Spleen (tissue), 11 donors: ENCODE results near the gene CCDC154. TPM values are rescaled to one million over a fixed set of nuclear protein-coding genes. Genes with fewer than 3 reads are reported as not detected.
A peak's percentile ranks its signal among the peaks of the same experiment; 100 is the strongest.

Source experiments
- DNase-seq: peaks from one replicate; pipeline ENCODE4 v3.0.0-alpha.2; 2020
- H3K27ac ChIP-seq, 8 donors: fragments of 200-600 bp; sonication (generic) in 7 of 8; 1 replicate in 4 of 8; 2 replicates in 4 of 8; pipeline versions ENCODE4 v1.5.0 to v1.8.0; 2016 to 2021; ENCODE audit warnings: inconsistent platforms in 4 of 8, mild to moderate bottlenecking in 4 of 8, moderate library complexity in 1 of 8
- H3K27me3 ChIP-seq, 7 donors: fragments of 200-600 bp; sonication (generic) in 6 of 7; replicated peaks in 1 of 7; 1 replicate in 4 of 7; 2 replicates in 3 of 7; pipeline versions ENCODE4 v1.5.0 to v1.8.0; 2016 to 2021; ENCODE audit warnings: inconsistent platforms in 3 of 7, mild to moderate bottlenecking in 1 of 7
- H3K36me3 ChIP-seq, 6 donors: fragments of 200-600 bp; sonication (generic) in 5 of 6; 1 replicate in 4 of 6; 2 replicates in 2 of 6; pipeline versions ENCODE4 v1.5.0 to v1.8.0; 2016 to 2021; ENCODE audit warnings: inconsistent platforms in 2 of 6
- H3K4me1 ChIP-seq, 6 donors: fragments of 200-600 bp; sonication (generic) in 5 of 6; 1 replicate in 3 of 6; 2 replicates in 3 of 6; pipeline versions ENCODE4 v1.5.0 to v1.8.0; 2016 to 2021; ENCODE audit warnings: inconsistent platforms in 3 of 6
- H3K4me3 ChIP-seq, 8 donors: fragments of 200-600 bp; sonication (generic) in 7 of 8; 1 replicate in 4 of 8; 2 replicates in 4 of 8; pipeline versions ENCODE4 v1.5.0 to v1.8.0; 2016 to 2021; ENCODE audit warnings: inconsistent platforms in 4 of 8, mild to moderate bottlenecking in 4 of 8, moderate library complexity in 2 of 8
- H3K9me3 ChIP-seq, 8 donors: fragments of 200-600 bp; sonication (generic) in 7 of 8; 1 replicate in 4 of 8; 2 replicates in 4 of 8; pipeline versions ENCODE4 v1.5.0 to v1.8.0; 2016 to 2021; ENCODE audit warnings: inconsistent platforms in 4 of 8
- POLR2A ChIP-seq, 3 donors: fragments of 450-650 bp; IDR thresholded peaks; one replicate each; pipeline ENCODE4 v1.5.1; 2017; ENCODE audit warnings: antibody characterized with exemption in 3 of 3, mild to moderate bottlenecking in 1 of 3
- POLR2AphosphoS5 ChIP-seq, 3 donors: sonication (generic); formaldehyde crosslinking; IDR thresholded peaks; one replicate each; pipeline ENCODE4 v1.5.1; 2017; ENCODE audit warnings: antibody characterized with exemption in 3 of 3
- WGBS, 5 donors: extraction: QIAGEN DNeasy Blood & Tissue Kit in 3 of 5; methylation state at CpG; one replicate each; pipeline versions ENCODE4 v1.1.5 to v1.1.7; 2013 to 2018; 5-methylcytosine and 5-hydroxymethylcytosine counted together
- intact Hi-C: fragments of 100-400 bp; cut with DNase I; formaldehyde crosslinking; loops from one replicate; pipeline ENCODE4 v1.15.0; 2023; ENCODE audit warnings: low total_unique reads
- polyA plus RNA-seq, 3 donors: library from polyadenylated mRNA; stranded (reverse); fragments of 200-250 nt; gene quantifications; one replicate each; pipeline ENCODE4 v1.2.1, GENCODE V29; 2013
- total RNA-seq, 7 donors: library from RNA; depleted of rRNA in 3 of 7; stranded (reverse); fragments of >200 nt in 3 of 7; fragmentation: NEBNext Ultra II Directional in 4 of 7; extraction: Animal tissue kit (Norgen Biotek cat#: 25700) in 4 of 7; gene quantifications; one replicate each; pipeline versions ENCODE4 v1.1.0 to v1.2.1, GENCODE V29; 2016 to 2021
- TF ChIP-seq, protein P1 (sequence below), 11 experiments: fragments of 200-600 bp in 7 of 11; fragments of 450-650 bp in 4 of 11; sonication (generic) in 4 of 11; IDR thresholded peaks in 8 of 11; conservative IDR thresholded peaks in 3 of 11; 1 replicate in 7 of 11; 2 replicates in 4 of 11; pipeline versions ENCODE4 v1.4.0 to v1.8.0; 2016 to 2021; ENCODE audit warnings: antibody characterized with exemption in 11 of 11, inconsistent platforms in 4 of 11, mild to moderate bottlenecking in 1 of 11
- donor health status: healthy with polysubstance abuse.
- donor health status: DM: no; HTN: no; CAD: no; lungs with moderate emphysema.
- donor health status: DM: no; HTN: no; CAD: no.
- donor health status: Bipolar disorder and iron deficiency.
- donor health status: healthy.
- donor health status: DM: no; HTN: no; CAD: no.
- donor health status: DM: yes; HTN: yes; CAD: no.

CCDC154 gene
- total and polyA plus RNA-seq, 10 donors, result 1.6 to 18.2 (median 5.5) TPM

DNA sequence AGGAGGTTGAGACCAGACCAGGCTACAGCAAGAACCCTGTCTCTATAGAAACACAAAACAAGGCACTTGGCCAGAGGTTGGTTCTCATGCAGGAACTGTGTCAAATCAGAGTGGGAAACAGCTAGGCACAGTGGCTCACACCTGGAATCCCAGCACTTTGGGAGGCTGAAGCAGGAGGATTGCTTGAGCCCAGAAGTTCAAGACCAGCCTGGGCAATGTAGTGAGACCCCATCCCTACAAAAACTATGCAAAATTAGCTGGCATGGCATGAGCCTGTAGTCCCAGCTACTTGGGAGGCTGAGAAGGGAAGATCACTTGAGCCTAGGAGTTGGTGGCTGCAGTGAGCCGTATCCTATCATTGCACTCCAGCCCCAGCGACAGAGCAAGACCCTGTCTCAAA lies 31.5 kb downstream of the CCDC154 start:
- no peak overlapping the region for H3K4me3 ChIP-seq
- WGBS, 5 donors, result 84 to 92% (median 88%) methylated on average over 2 of the region's 2 CpGs

GRCh38 chr16:1408171-1408837 lies 36.1 kb downstream of the CCDC154 start:
- no peaks in the 10 kb centered on the region for H3K27me3 ChIP-seq
- intact Hi-C loops, result no loop called here
- peak; percentile 98 for DNase-seq
- H3K36me3 ChIP-seq, result peaks cover 0 to 84% (median 22%) of the 10 kb centered on the region in 6 donors
- WGBS, 5 donors, result 4 to 9% (median 4%) methylated on average over 24 to 42 of the region's 42 CpGs
- TF ChIP-seq, protein P1, sequence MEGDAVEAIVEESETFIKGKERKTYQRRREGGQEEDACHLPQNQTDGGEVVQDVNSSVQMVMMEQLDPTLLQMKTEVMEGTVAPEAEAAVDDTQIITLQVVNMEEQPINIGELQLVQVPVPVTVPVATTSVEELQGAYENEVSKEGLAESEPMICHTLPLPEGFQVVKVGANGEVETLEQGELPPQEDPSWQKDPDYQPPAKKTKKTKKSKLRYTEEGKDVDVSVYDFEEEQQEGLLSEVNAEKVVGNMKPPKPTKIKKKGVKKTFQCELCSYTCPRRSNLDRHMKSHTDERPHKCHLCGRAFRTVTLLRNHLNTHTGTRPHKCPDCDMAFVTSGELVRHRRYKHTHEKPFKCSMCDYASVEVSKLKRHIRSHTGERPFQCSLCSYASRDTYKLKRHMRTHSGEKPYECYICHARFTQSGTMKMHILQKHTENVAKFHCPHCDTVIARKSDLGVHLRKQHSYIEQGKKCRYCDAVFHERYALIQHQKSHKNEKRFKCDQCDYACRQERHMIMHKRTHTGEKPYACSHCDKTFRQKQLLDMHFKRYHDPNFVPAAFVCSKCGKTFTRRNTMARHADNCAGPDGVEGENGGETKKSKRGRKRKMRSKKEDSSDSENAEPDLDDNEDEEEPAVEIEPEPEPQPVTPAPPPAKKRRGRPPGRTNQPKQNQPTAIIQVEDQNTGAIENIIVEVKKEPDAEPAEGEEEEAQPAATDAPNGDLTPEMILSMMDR (IDR thresholded peaks at IDR 0.05 in 8 of 11, conservative IDR thresholded peaks at IDR 0.05 in 3 of 11), result peak in 2 of 11 experiments; percentile 20 to 21
- TF ChIP-seq POLR2AphosphoS5 (IDR thresholded peaks at IDR 0.05) (peak; percentile 74 to 89 (median 82)), POLR2A (IDR thresholded peaks at IDR 0.05) (no peak)
- H3K9me3 ChIP-seq, result no peaks in the 10 kb centered on the region
- H3K4me1 ChIP-seq, result peaks cover 9 to 88% (median 38%) of the 10 kb centered on the region in 6 donors
- H3K4me3 ChIP-seq, result peak overlapping the region in 7 of 8 donors; percentile 18 to 65 (median 43)
- peak overlapping the region in 5 of 8 donors; percentile 43 to 71 (median 63) for H3K27ac ChIP-seq

More for the DNA sequence above, 31.5 kb downstream of the CCDC154 start:
- intact Hi-C loops, result no loop called here
- H3K27ac ChIP-seq, result peak overlapping the region in 1 of 8 donors; percentile 13
- TF ChIP-seq POLR2A (IDR thresholded peaks at IDR 0.05) (no peak), POLR2AphosphoS5 (IDR thresholded peaks at IDR 0.05) (no peak)
- TF ChIP-seq, protein P1 (IDR thresholded peaks at IDR 0.05 in 8 of 11, conservative IDR thresholded peaks at IDR 0.05 in 3 of 11), result no peak
- H3K36me3 ChIP-seq, result peaks cover 0 to 42% (median 15%) of the 10 kb centered on the region in 6 donors
- no peaks in the 10 kb centered on the region for H3K27me3 ChIP-seq
- no peaks in the 10 kb centered on the region for H3K9me3 ChIP-seq
- DNase-seq, result no peak
- peaks cover 11 to 73% (median 47%) of the 10 kb centered on the region in 6 donors for H3K4me1 ChIP-seq

GRCh38 chr16:1407753-1408152 lies 36.6 kb downstream of the CCDC154 start:
- H3K27ac ChIP-seq, result peak overlapping the region in 4 of 8 donors; percentile 49 to 71 (median 64)
- H3K9me3 ChIP-seq, result no peaks in the 10 kb centered on the region

GRCh38 chr16:1403733-1404132 lies 40.6 kb downstream of the CCDC154 start:
- TF ChIP-seq POLR2A (IDR thresholded peaks at IDR 0.05) (no peak), POLR2AphosphoS5 (IDR thresholded peaks at IDR 0.05) (no peak)
- TF ChIP-seq, protein P1 (IDR thresholded peaks at IDR 0.05 in 8 of 11, conservative IDR thresholded peaks at IDR 0.05 in 3 of 11), result no peak
- Histone ChIP-seq H3K9me3 (no peaks in the 10 kb centered on the region), H3K4me1 (peaks cover 8 to 44% (median 15%) of the 10 kb centered on the region in 6 donors), H3K27me3 (no peaks in the 10 kb centered on the region), H3K4me3 (no peak overlapping the region), H3K36me3 (peaks cover 0 to 90% (median 58%) of the 10 kb centered on the region in 6 donors), H3K27ac (no peak overlapping the region)
- 91 to 95% (median 92%) methylated on average over 13 to 14 of the region's 14 CpGs for WGBS, 5 donors
- no peak for DNase-seq
- intact Hi-C loops, result no loop called here

More at GRCh38 chr16:1407753-1408152, 36.6 kb downstream of the CCDC154 start:
- H3K27me3 ChIP-seq, result no peaks in the 10 kb centered on the region
- WGBS, 5 donors, result 40 to 52% (median 42%) methylated on average over 10 to 11 of the region's 11 CpGs
- H3K4me3 ChIP-seq, result peak overlapping the region in 6 of 8 donors; percentile 11 to 65 (median 44)
- TF ChIP-seq, protein P1 (IDR thresholded peaks at IDR 0.05 in 8 of 11, conservative IDR thresholded peaks at IDR 0.05 in 3 of 11), result no peak
- TF ChIP-seq POLR2A (IDR thresholded peaks at IDR 0.05) (no peak), POLR2AphosphoS5 (IDR thresholded peaks at IDR 0.05) (no peak)
- peaks cover 0 to 86% (median 27%) of the 10 kb centered on the region in 6 donors for H3K36me3 ChIP-seq
- no peak for DNase-seq
- peaks cover 8 to 83% (median 32%) of the 10 kb centered on the region in 6 donors for H3K4me1 ChIP-seq
- intact Hi-C loops, result no loop called here
